Stromal cell of bone marrow (primary cell): Measurements from ENCODE around the gene CPN1.
A peak's percentile ranks its signal among the peaks of the same experiment; 100 is the strongest.

ENCODE experiments used
- DNase-seq: peaks from one replicate; pipeline ENCODE4 v3.0.0-alpha.2; 2012; ENCODE audit warnings: low read depth

The CPN1 gene

GRCh38 chr10:100076750-100077149 is 4.9 kb downstream of the CPN1 start:
- no peak for DNase-seq

- no peak for DNase-seq
Observed at GRCh38 chr10:100075426-100076220, 6.0 kb downstream of the CPN1 start.

GRCh38 chr10:100072514-100072913 is 9.2 kb downstream of the CPN1 start:
- DNase-seq: no peak

- DNase-seq: no peak
Observed at GRCh38 chr10:100071529-100071928, 10.1 kb downstream of the CPN1 start.

GRCh38 chr10:100067466-100067865 is 14.2 kb downstream of the CPN1 start:
- no peak for DNase-seq

GRCh38 chr10:100065084-100065660 is 16.5 kb downstream of the CPN1 start:
- no peak for DNase-seq

GRCh38 chr10:100061401-100061800 is 20.3 kb downstream of the CPN1 start:
- no peak for DNase-seq

GRCh38 chr10:100057948-100058347 is 23.7 kb downstream of the CPN1 start:
- DNase-seq: no peak

GRCh38 chr10:100053686-100054460 is 27.8 kb downstream of the CPN1 start:
- DNase-seq: no peak

- peak; percentile 72 for DNase-seq
Observed at GRCh38 chr10:100046021-100046486, 35.6 kb downstream of the CPN1 start.

- DNase-seq: no peak
Observed at GRCh38 chr10:100045592-100045991, 36.1 kb downstream of the CPN1 start.

GRCh38 chr10:100043796-100044195 is 37.9 kb downstream of the CPN1 start:
- peak; percentile 20 for DNase-seq

GRCh38 chr10:100043344-100043743 is 38.3 kb downstream of the CPN1 start:
- no peak for DNase-seq

- DNase-seq: no peak
Observed at GRCh38 chr10:100041306-100042002, 40.2 kb downstream of the CPN1 start.

GRCh38 chr10:100038561-100039071 is 43.1 kb downstream of the CPN1 start:
- no peak for DNase-seq

- DNase-seq: no peak
Observed at GRCh38 chr10:100037758-100038315, 43.8 kb downstream of the CPN1 start.

GRCh38 chr10:100036850-100037249 is 44.8 kb downstream of the CPN1 start:
- no peak for DNase-seq

- DNase-seq: no peak
Observed at GRCh38 chr10:100033766-100034418, 47.8 kb downstream of the CPN1 start.

GRCh38 chr10:100027416-100027815 is 54.3 kb downstream of the CPN1 start:
- no peak for DNase-seq

- no peak for DNase-seq
Observed at GRCh38 chr10:100025576-100025975, 56.1 kb downstream of the CPN1 start.

GRCh38 chr10:100024748-100025147 is 56.9 kb downstream of the CPN1 start:
- DNase-seq: no peak
